ENCODE data around the gene BCAR3.

DNA sequence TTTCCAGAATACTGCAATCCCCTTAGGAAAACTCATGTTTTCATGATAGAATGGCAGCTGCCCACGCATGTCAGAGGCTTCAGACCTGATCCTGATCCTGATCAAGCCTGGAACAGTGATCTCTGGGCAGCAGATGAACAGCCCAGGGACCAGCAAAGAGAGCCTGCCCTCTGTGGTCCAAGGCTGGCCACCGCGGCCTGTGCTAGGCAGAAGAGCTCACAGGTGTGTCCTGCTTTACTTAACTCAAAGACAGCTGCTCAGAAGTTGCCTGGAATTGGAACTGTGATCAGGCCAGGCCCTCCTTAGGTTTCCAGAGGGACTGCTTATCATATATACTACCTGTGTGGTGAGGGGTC, 21.2 kb upstream of the BCAR3 start:
- TF ChIP-seq, protein P1, sequence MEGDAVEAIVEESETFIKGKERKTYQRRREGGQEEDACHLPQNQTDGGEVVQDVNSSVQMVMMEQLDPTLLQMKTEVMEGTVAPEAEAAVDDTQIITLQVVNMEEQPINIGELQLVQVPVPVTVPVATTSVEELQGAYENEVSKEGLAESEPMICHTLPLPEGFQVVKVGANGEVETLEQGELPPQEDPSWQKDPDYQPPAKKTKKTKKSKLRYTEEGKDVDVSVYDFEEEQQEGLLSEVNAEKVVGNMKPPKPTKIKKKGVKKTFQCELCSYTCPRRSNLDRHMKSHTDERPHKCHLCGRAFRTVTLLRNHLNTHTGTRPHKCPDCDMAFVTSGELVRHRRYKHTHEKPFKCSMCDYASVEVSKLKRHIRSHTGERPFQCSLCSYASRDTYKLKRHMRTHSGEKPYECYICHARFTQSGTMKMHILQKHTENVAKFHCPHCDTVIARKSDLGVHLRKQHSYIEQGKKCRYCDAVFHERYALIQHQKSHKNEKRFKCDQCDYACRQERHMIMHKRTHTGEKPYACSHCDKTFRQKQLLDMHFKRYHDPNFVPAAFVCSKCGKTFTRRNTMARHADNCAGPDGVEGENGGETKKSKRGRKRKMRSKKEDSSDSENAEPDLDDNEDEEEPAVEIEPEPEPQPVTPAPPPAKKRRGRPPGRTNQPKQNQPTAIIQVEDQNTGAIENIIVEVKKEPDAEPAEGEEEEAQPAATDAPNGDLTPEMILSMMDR (IDR thresholded peaks at IDR 0.05; ENCODE audit: borderline replicate concordance, extremely low read depth, low read length, poor library complexity, severe bottlenecking): no peak
- no peak for TF ChIP-seq EZH2 (IDR thresholded peaks at IDR 0.05; ENCODE audit: borderline replicate concordance, low read depth, low read length, severe bottlenecking)
